GM10266 (cell line): Measurements from ENCODE around the gene ICAM4.

Source experiments
- DNase-seq: peaks from one replicate; pipeline ENCODE4 v3.0.0; 2012; ENCODE audit errors: extremely low spot score
- TF ChIP-seq, protein P1 (sequence below): IDR thresholded peaks from 2 replicates; pipeline ENCODE4 v1.5.1; 2012; ENCODE audit warnings: mild to moderate bottlenecking, low read depth; ENCODE audit not compliant: control insufficient read depth, insufficient read depth; ENCODE audit errors: missing control alignments

Gene ICAM4

GRCh38 chr19:10292206-10292788, 5.5 kb downstream of the ICAM4 start:
- TF ChIP-seq, protein P1, sequence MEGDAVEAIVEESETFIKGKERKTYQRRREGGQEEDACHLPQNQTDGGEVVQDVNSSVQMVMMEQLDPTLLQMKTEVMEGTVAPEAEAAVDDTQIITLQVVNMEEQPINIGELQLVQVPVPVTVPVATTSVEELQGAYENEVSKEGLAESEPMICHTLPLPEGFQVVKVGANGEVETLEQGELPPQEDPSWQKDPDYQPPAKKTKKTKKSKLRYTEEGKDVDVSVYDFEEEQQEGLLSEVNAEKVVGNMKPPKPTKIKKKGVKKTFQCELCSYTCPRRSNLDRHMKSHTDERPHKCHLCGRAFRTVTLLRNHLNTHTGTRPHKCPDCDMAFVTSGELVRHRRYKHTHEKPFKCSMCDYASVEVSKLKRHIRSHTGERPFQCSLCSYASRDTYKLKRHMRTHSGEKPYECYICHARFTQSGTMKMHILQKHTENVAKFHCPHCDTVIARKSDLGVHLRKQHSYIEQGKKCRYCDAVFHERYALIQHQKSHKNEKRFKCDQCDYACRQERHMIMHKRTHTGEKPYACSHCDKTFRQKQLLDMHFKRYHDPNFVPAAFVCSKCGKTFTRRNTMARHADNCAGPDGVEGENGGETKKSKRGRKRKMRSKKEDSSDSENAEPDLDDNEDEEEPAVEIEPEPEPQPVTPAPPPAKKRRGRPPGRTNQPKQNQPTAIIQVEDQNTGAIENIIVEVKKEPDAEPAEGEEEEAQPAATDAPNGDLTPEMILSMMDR, result no peak
- peak; percentile 95 for DNase-seq

- TF ChIP-seq, protein P1, result no peak
- no peak for DNase-seq
These were observed 6.3 kb downstream of the ICAM4 start for GRCh38 chr19:10292789-10293636.

GRCh38 chr19:10293637-10294367, 7.0 kb downstream of the ICAM4 start:
- no peak for DNase-seq
- TF ChIP-seq, protein P1, result no peak

GRCh38 chr19:10294368-10294697, 7.6 kb downstream of the ICAM4 start:
- TF ChIP-seq, protein P1, result no peak

DNA sequence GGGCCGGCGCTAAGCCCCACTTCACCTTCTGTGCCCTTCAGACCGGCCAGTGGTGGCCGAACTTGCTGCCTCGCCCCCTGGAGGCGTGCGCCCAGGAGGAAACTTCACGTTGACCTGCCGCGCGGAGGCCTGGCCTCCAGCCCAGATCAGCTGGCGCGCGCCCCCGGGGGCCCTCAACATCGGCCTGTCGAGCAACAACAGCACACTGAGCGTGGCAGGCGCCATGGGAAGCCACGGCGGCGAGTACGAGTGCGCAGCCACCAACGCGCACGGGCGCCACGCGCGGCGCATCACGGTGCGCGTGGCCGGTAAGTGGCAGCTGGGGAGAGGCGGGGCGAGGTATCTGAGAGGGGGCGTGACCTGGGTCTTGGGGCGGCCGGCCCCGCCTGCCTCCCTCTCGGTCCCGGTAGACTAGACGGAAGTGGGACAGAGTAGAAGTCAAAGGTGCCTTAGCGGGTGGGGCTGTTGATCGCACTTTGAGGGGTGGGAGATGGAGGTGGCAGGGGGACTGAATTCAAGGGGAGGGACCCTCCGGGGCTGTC, 8.6 kb downstream of the ICAM4 start:
- TF ChIP-seq, protein P1, result peak; percentile 25
- DNase-seq, result peak; percentile 91

More at GRCh38 chr19:10294368-10294697, 7.6 kb downstream of the ICAM4 start:
- no peak for DNase-seq

DNA sequence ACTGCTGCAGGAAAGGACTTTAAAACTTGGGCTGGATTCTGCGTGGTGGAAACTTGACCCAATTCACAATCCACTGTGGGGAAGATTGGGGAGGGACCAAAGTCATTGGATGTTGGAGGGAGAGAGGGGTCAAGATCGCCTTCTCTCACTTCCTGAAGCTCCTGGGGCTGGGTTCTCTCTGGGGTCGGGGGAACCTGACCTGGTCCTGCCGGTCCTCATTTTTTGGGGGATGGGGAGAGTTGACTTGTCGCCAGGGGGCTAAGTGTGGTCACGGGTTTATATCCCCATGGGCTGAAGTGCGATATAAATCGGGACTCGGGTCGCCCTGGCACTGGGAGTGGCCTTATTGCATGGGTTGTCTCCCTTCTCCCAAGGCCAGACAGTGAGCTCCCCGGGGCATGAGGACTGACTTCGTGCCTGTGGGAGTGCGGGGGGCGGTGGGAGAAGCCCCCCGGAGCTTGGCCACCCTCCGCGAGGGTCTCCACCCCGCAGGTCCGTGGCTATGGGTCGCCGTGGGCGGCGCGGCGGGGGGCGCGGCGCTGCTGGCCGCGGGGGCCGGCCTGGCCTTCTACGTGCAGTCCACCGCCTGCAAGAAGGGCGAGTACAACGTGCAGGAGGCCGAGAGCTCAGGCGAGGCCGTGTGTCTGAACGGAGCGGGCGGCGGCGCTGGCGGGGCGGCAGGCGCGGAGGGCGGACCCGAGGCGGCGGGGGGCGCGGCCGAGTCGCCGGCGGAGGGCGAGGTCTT, 9.3 kb downstream of the ICAM4 start:
- DNase-seq, result no peak
- TF ChIP-seq, protein P1, result no peak
